Liver (tissue), 9 donors: Measurements from ENCODE around the gene WASF2. TPM values are rescaled to one million over a fixed set of nuclear protein-coding genes. Genes with fewer than 3 reads are reported as not detected.

Source experiments
- DNase-seq: peaks from one replicate; pipeline ENCODE4 v3.0.0-alpha.2; 2017; ENCODE audit warnings: low spot score
- H3K27ac ChIP-seq, 2 donors: one replicate each; pipeline ENCODE4 v1.7.0; 2013; ENCODE audit warnings: inconsistent platforms in 2 of 2, low read length in 2 of 2, control low read depth in 1 of 2, low read depth in 1 of 2, mild to moderate bottlenecking in 1 of 2
- H3K27me3 ChIP-seq, 4 donors: one replicate each; pipeline versions ENCODE4 v1.6.1 to v1.7.0; 2013; ENCODE audit warnings: low read length in 3 of 4, inconsistent platforms in 1 of 4, mild to moderate bottlenecking in 1 of 4, moderate library complexity in 1 of 4; ENCODE audit not compliant: control insufficient read depth in 4 of 4, insufficient read depth in 4 of 4
- H3K36me3 ChIP-seq, 4 donors: one replicate each; pipeline versions ENCODE4 v1.6.1 to v1.7.0; 2013; ENCODE audit warnings: low read length in 3 of 4, mild to moderate bottlenecking in 3 of 4, low read depth in 1 of 4, moderate library complexity in 1 of 4; ENCODE audit not compliant: control insufficient read depth in 4 of 4, insufficient read depth in 3 of 4
- H3K4me1 ChIP-seq, 4 donors: one replicate each; pipeline versions ENCODE4 v1.6.1 to v1.7.0; 2013; ENCODE audit warnings: low read length in 3 of 4, mild to moderate bottlenecking in 3 of 4, moderate library complexity in 1 of 4; ENCODE audit not compliant: control insufficient read depth in 4 of 4, insufficient read depth in 4 of 4
- H3K4me3 ChIP-seq, 3 donors: one replicate each; pipeline versions ENCODE4 v1.6.1 to v1.7.0; 2013; ENCODE audit warnings: low read length in 3 of 3, control low read depth in 1 of 3, low read depth in 1 of 3, mild to moderate bottlenecking in 1 of 3
- H3K9ac ChIP-seq, 2 donors: one replicate each; pipeline ENCODE4 v1.7.0; 2013; ENCODE audit warnings: low read length in 2 of 2, mild to moderate bottlenecking in 2 of 2, moderate library complexity in 2 of 2, control low read depth in 1 of 2, low read depth in 1 of 2
- H3K9me3 ChIP-seq, 4 donors: one replicate each; pipeline versions ENCODE4 v1.6.1 to v1.7.0; 2013; ENCODE audit warnings: low read length in 3 of 4; ENCODE audit not compliant: control insufficient read depth in 4 of 4
- EGR1 ChIP-seq, 2 donors: IDR thresholded peaks; 2 replicates each; pipeline ENCODE4 v1.6.1; 2016 to 2018; ENCODE audit warnings: antibody characterized with exemption in 2 of 2, low read depth in 2 of 2
- FOXA1 ChIP-seq: IDR thresholded peaks from 2 replicates; pipeline ENCODE4 v1.6.1; 2016; ENCODE audit warnings: antibody characterized with exemption
- FOXA2 ChIP-seq: IDR thresholded peaks from 2 replicates; pipeline ENCODE4 v1.6.1; 2016; ENCODE audit warnings: antibody characterized with exemption
- GABPA ChIP-seq, 2 donors: IDR thresholded peaks in 1 of 2; conservative IDR thresholded peaks in 1 of 2; 2 replicates each; pipeline ENCODE4 v1.6.1; 2016; ENCODE audit warnings: antibody characterized with exemption in 2 of 2, mild to moderate bottlenecking in 1 of 2, moderate library complexity in 1 of 2
- HNF4A ChIP-seq, 2 donors: conservative IDR thresholded peaks; 2 replicates each; pipeline ENCODE4 v1.6.1; 2016; ENCODE audit warnings: antibody characterized with exemption in 2 of 2, mild to moderate bottlenecking in 2 of 2
- HNF4G ChIP-seq: IDR thresholded peaks from 2 replicates; pipeline ENCODE4 v1.6.1; 2016; ENCODE audit warnings: antibody characterized with exemption
- JUND ChIP-seq, 2 donors: IDR thresholded peaks; 2 replicates each; pipeline ENCODE4 v1.6.1; 2016; ENCODE audit warnings: antibody characterized with exemption in 2 of 2
- NR2F2 ChIP-seq: IDR thresholded peaks from 2 replicates; pipeline ENCODE4 v1.6.1; 2016; ENCODE audit warnings: antibody characterized with exemption
- RAD21 ChIP-seq, 2 donors: IDR thresholded peaks; 2 replicates each; pipeline ENCODE4 v1.6.1; 2016; ENCODE audit warnings: antibody characterized with exemption in 2 of 2, mild to moderate bottlenecking in 2 of 2
- RXRA ChIP-seq, 2 donors: IDR thresholded peaks; 2 replicates each; pipeline ENCODE4 v1.6.1; 2017 to 2018; ENCODE audit warnings: antibody characterized with exemption in 2 of 2, mild to moderate bottlenecking in 1 of 2
- SP1 ChIP-seq: IDR thresholded peaks from 2 replicates; pipeline ENCODE4 v1.6.1; 2018; ENCODE audit warnings: antibody characterized with exemption, mild to moderate bottlenecking
- TAF1 ChIP-seq: conservative IDR thresholded peaks from 2 replicates; pipeline ENCODE4 v1.6.1; 2016; ENCODE audit warnings: antibody characterized with exemption, mild to moderate bottlenecking
- YY1 ChIP-seq: IDR thresholded peaks from 2 replicates; pipeline ENCODE4 v1.6.1; 2016; ENCODE audit warnings: antibody characterized with exemption, mild to moderate bottlenecking
- WGBS: extraction: QIAGEN DNeasy Blood & Tissue Kit; methylation state at CpG from one replicate; pipeline ENCODE4 v1.1.7; 2013; 5-methylcytosine and 5-hydroxymethylcytosine counted together
- polyA plus RNA-seq, 2 donors: library from polyadenylated mRNA; stranded (reverse) in 1 of 2; unstranded in 1 of 2; fragments of 200-250 nt in 1 of 2; fragments of >200 nt in 1 of 2; fragmentation: Nextera tagmentation in 1 of 2; extraction: Ambion mirVana in 1 of 2; gene quantifications; one replicate each; pipeline versions ENCODE4 v1.2.1 to v1.2.3, GENCODE V29; 2013 to 2015
- total RNA-seq, 2 donors: library from RNA; depleted of rRNA; stranded (reverse); fragments of >200 nt; gene quantifications; one replicate each; pipeline ENCODE4 v1.2.3, GENCODE V29; 2014
- TF ChIP-seq, protein P1 (sequence below): fragments of 150-350 bp; IDR thresholded peaks from 2 replicates; pipeline ENCODE4 v1.5.1; 2017; ENCODE audit warnings: improper control_type of control experiment, low read depth, low read length; ENCODE audit not compliant: missing input control
- TF ChIP-seq, protein P2 (sequence below): IDR thresholded peaks from 2 replicates; pipeline ENCODE4 v1.6.1; 2016; ENCODE audit warnings: antibody characterized with exemption
- TF ChIP-seq, protein P3 (sequence below): IDR thresholded peaks from 2 replicates; pipeline ENCODE4 v1.6.1; 2016; ENCODE audit warnings: antibody characterized with exemption, mild to moderate bottlenecking
- TF ChIP-seq, protein P4 (sequence below): IDR thresholded peaks from 2 replicates; pipeline ENCODE4 v1.6.1; 2016; ENCODE audit warnings: antibody characterized with exemption
- TF ChIP-seq, protein P5 (sequence below): IDR thresholded peaks from 2 replicates; pipeline ENCODE4 v1.6.1; 2016; ENCODE audit warnings: antibody characterized with exemption
- donor health status: healthy.
- donor health status: healthy.
- donor health status: healthy.
- donor health status: healthy.
- donor health status: healthy.

Gene WASF2
- total and polyA plus RNA-seq, 4 donors = 11.6 to 37.7 (median 18.7) TPM

DNA sequence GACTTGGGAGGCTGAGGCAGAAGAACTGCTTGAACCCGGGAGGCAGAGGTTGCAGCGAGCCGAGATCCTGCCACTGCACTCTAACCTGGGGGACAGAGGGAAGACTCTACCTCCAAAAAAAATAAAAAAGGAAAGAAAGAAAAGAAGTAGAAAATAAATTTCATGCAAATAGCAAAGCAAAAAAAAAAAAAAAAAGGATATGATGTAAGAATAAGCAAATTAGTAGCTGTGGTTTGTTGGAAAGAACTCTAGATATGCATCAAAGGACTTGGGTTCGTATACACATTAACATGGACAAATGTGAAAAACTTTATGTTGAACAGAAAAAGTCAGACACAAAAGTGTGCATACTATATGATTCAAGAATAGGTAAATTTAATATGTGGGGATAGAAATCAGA, 11.9 kb downstream of the WASF2 start:
- H3K9me3 ChIP-seq = no peaks in the 10 kb centered on the region
- H3K4me1 ChIP-seq = peaks cover 0 to 3% (median 1%) of the 10 kb centered on the region in 4 donors
- no peaks in the 10 kb centered on the region for H3K36me3 ChIP-seq
- no peak overlapping the region for H3K27ac ChIP-seq
- H3K9ac ChIP-seq = no peak overlapping the region
- H3K4me3 ChIP-seq = no peak overlapping the region
- no peaks in the 10 kb centered on the region for H3K27me3 ChIP-seq
- 96% methylated on average over 4 of the region's 4 CpGs for WGBS
- DNase-seq = no peak
- TF ChIP-seq JUND (IDR thresholded peaks at IDR 0.05) (no peak), FOXA1 (no peak), RXRA (IDR thresholded peaks at IDR 0.05) (no peak), GABPA (IDR thresholded peaks at IDR 0.05 in 1 of 2, conservative IDR thresholded peaks at IDR 0.05 in 1 of 2) (no peak), NR2F2 (no peak)
- TF ChIP-seq, protein P1, sequence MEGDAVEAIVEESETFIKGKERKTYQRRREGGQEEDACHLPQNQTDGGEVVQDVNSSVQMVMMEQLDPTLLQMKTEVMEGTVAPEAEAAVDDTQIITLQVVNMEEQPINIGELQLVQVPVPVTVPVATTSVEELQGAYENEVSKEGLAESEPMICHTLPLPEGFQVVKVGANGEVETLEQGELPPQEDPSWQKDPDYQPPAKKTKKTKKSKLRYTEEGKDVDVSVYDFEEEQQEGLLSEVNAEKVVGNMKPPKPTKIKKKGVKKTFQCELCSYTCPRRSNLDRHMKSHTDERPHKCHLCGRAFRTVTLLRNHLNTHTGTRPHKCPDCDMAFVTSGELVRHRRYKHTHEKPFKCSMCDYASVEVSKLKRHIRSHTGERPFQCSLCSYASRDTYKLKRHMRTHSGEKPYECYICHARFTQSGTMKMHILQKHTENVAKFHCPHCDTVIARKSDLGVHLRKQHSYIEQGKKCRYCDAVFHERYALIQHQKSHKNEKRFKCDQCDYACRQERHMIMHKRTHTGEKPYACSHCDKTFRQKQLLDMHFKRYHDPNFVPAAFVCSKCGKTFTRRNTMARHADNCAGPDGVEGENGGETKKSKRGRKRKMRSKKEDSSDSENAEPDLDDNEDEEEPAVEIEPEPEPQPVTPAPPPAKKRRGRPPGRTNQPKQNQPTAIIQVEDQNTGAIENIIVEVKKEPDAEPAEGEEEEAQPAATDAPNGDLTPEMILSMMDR = no peak
- TF ChIP-seq, protein P2, sequence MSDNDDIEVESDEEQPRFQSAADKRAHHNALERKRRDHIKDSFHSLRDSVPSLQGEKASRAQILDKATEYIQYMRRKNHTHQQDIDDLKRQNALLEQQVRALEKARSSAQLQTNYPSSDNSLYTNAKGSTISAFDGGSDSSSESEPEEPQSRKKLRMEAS = no peak
- TF ChIP-seq, protein P3, sequence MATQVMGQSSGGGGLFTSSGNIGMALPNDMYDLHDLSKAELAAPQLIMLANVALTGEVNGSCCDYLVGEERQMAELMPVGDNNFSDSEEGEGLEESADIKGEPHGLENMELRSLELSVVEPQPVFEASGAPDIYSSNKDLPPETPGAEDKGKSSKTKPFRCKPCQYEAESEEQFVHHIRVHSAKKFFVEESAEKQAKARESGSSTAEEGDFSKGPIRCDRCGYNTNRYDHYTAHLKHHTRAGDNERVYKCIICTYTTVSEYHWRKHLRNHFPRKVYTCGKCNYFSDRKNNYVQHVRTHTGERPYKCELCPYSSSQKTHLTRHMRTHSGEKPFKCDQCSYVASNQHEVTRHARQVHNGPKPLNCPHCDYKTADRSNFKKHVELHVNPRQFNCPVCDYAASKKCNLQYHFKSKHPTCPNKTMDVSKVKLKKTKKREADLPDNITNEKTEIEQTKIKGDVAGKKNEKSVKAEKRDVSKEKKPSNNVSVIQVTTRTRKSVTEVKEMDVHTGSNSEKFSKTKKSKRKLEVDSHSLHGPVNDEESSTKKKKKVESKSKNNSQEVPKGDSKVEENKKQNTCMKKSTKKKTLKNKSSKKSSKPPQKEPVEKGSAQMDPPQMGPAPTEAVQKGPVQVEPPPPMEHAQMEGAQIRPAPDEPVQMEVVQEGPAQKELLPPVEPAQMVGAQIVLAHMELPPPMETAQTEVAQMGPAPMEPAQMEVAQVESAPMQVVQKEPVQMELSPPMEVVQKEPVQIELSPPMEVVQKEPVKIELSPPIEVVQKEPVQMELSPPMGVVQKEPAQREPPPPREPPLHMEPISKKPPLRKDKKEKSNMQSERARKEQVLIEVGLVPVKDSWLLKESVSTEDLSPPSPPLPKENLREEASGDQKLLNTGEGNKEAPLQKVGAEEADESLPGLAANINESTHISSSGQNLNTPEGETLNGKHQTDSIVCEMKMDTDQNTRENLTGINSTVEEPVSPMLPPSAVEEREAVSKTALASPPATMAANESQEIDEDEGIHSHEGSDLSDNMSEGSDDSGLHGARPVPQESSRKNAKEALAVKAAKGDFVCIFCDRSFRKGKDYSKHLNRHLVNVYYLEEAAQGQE = no peak

DNA sequence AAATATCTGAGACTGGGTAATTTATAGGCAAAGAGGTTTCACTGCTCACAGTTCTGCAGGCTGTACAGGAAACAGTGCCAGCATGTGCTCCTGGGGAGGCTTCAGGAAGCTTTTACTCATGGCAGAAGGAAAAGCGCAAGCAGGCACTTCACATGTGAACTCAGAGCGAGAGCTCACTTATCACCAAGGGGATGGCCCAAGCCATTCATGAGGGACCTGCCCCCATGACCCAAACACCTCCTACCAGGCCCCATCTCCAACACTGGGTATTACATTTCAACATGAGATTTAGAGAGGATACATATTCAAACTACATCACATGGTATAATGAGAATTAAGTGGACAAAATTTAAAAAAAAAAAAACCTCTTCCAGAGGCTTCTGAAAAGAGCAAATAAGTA, 13.7 kb downstream of the WASF2 start:
- H3K9ac ChIP-seq = no peak overlapping the region
- H3K36me3 ChIP-seq = no peaks in the 10 kb centered on the region
- peaks cover 0 to 3% (median 0%) of the 10 kb centered on the region in 4 donors for H3K4me1 ChIP-seq
- DNase-seq = no peak
- H3K27ac ChIP-seq = no peak overlapping the region
- H3K27me3 ChIP-seq = no peaks in the 10 kb centered on the region
- H3K9me3 ChIP-seq = no peaks in the 10 kb centered on the region
- 90% methylated on average over 2 of the region's 2 CpGs for WGBS
- H3K4me3 ChIP-seq = no peak overlapping the region
- TF ChIP-seq, protein P1 = no peak
- TF ChIP-seq, protein P4, sequence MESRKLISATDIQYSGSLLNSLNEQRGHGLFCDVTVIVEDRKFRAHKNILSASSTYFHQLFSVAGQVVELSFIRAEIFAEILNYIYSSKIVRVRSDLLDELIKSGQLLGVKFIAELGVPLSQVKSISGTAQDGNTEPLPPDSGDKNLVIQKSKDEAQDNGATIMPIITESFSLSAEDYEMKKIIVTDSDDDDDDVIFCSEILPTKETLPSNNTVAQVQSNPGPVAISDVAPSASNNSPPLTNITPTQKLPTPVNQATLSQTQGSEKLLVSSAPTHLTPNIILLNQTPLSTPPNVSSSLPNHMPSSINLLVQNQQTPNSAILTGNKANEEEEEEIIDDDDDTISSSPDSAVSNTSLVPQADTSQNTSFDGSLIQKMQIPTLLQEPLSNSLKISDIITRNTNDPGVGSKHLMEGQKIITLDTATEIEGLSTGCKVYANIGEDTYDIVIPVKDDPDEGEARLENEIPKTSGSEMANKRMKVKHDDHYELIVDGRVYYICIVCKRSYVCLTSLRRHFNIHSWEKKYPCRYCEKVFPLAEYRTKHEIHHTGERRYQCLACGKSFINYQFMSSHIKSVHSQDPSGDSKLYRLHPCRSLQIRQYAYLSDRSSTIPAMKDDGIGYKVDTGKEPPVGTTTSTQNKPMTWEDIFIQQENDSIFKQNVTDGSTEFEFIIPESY = no peak
- no peak for TF ChIP-seq HNF4G
- TF ChIP-seq, protein P3 = no peak
- TF ChIP-seq JUND (IDR thresholded peaks at IDR 0.05) = no peak
- no peak for TF ChIP-seq HNF4A (conservative IDR thresholded peaks at IDR 0.05)
- TF ChIP-seq TAF1 = no peak
- no peak for TF ChIP-seq EGR1 (IDR thresholded peaks at IDR 0.05; ENCODE audit: low read depth in 2 of 2)
- no peak for TF ChIP-seq RAD21 (IDR thresholded peaks at IDR 0.05)
- TF ChIP-seq, protein P5, sequence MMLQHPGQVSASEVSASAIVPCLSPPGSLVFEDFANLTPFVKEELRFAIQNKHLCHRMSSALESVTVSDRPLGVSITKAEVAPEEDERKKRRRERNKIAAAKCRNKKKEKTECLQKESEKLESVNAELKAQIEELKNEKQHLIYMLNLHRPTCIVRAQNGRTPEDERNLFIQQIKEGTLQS = no peak
- TF ChIP-seq FOXA2 = no peak
- TF ChIP-seq FOXA1 = no peak
- TF ChIP-seq GABPA (IDR thresholded peaks at IDR 0.05 in 1 of 2, conservative IDR thresholded peaks at IDR 0.05 in 1 of 2) = no peak
- TF ChIP-seq, protein P2 = no peak
- no peak for TF ChIP-seq RXRA (IDR thresholded peaks at IDR 0.05)
- no peak for TF ChIP-seq SP1
- TF ChIP-seq YY1 = no peak
